Measurements from ENCODE around the gene MIGA1. TPM values are rescaled to one million over a fixed set of nuclear protein-coding genes. Genes with fewer than 3 reads are reported as not detected.
"Not testable (repeated sequence)": the region's sequence is repeated elsewhere in the genome, so short reads cannot be mapped to it uniquely, and the experiment has no call there.

MIGA1 gene
- total RNA-seq, 1 donor from 2014 or later = 9.7 TPM

GRCh38 chr1:77817368-77818209 lies 38.1 kb downstream of the MIGA1 start:
- H3K4me3 ChIP-seq (ENCODE audit: low read depth, low read length) = no peak overlapping the region
- no peak for FAIRE-seq
- no peaks in the 10 kb centered on the region for H3K36me3 ChIP-seq (ENCODE audit: control insufficient read depth, insufficient read depth, low read length)
- H3K27me3 ChIP-seq (ENCODE audit: control insufficient read depth, insufficient read depth, low read length) = no peaks in the 10 kb centered on the region
- DNase-seq (ENCODE audit: low read depth) = no peak
- TF ChIP-seq CTCF (IDR thresholded peaks at IDR 0.05; ENCODE audit: insufficient read depth, low read length, severe bottlenecking) = no peak

- no peak overlapping the region for H3K4me3 ChIP-seq (ENCODE audit: low read depth, low read length)
- no peak for FAIRE-seq
- no peaks in the 10 kb centered on the region for H3K27me3 ChIP-seq (ENCODE audit: control insufficient read depth, insufficient read depth, low read length)
- TF ChIP-seq CTCF (IDR thresholded peaks at IDR 0.05; ENCODE audit: insufficient read depth, low read length, severe bottlenecking) = no peak
- no peak for DNase-seq (ENCODE audit: low read depth)
- no peaks in the 10 kb centered on the region for H3K36me3 ChIP-seq (ENCODE audit: control insufficient read depth, insufficient read depth, low read length)
Measured at GRCh38 chr1:77820121-77820520, 40.7 kb downstream of the MIGA1 start.

- FAIRE-seq (no peak), DNase-seq (ENCODE audit: low read depth) (peak; percentile 44)
- H3K36me3 ChIP-seq (ENCODE audit: control insufficient read depth, insufficient read depth, low read length) = no peaks in the 10 kb centered on the region
- no peak for TF ChIP-seq CTCF (IDR thresholded peaks at IDR 0.05; ENCODE audit: insufficient read depth, low read length, severe bottlenecking)
- H3K4me3 ChIP-seq (ENCODE audit: low read depth, low read length) = no peak overlapping the region
- no peaks in the 10 kb centered on the region for H3K27me3 ChIP-seq (ENCODE audit: control insufficient read depth, insufficient read depth, low read length)
Measured at GRCh38 chr1:77824079-77824478, 44.6 kb downstream of the MIGA1 start.

- no peak for TF ChIP-seq CTCF (IDR thresholded peaks at IDR 0.05; ENCODE audit: insufficient read depth, low read length, severe bottlenecking)
- no peaks in the 10 kb centered on the region for H3K27me3 ChIP-seq (ENCODE audit: control insufficient read depth, insufficient read depth, low read length)
- no peaks in the 10 kb centered on the region for H3K36me3 ChIP-seq (ENCODE audit: control insufficient read depth, insufficient read depth, low read length)
- peak; percentile 35 for DNase-seq (ENCODE audit: low read depth)
- FAIRE-seq = no peak
- H3K4me3 ChIP-seq (ENCODE audit: low read depth, low read length) = no peak overlapping the region
Measured at GRCh38 chr1:77824694-77825093, 45.2 kb downstream of the MIGA1 start.

- H3K36me3 ChIP-seq (ENCODE audit: control insufficient read depth, insufficient read depth, low read length) = no peaks in the 10 kb centered on the region
- H3K4me3 ChIP-seq (ENCODE audit: low read depth, low read length) = no peak overlapping the region
- no peak for FAIRE-seq
- DNase-seq (ENCODE audit: low read depth) = peak; percentile 98
- TF ChIP-seq CTCF (IDR thresholded peaks at IDR 0.05; ENCODE audit: insufficient read depth, low read length, severe bottlenecking) = peak; percentile 25
- H3K27me3 ChIP-seq (ENCODE audit: control insufficient read depth, insufficient read depth, low read length) = no peaks in the 10 kb centered on the region
Measured at GRCh38 chr1:77825131-77825709, 45.8 kb downstream of the MIGA1 start.

GRCh38 chr1:77826851-77827250 lies 47.4 kb downstream of the MIGA1 start:
- not testable (repeated sequence) for H3K4me3 ChIP-seq (ENCODE audit: low read depth, low read length); DNase-seq (ENCODE audit: low read depth); H3K27me3 ChIP-seq (ENCODE audit: control insufficient read depth, insufficient read depth, low read length); FAIRE-seq; H3K36me3 ChIP-seq (ENCODE audit: control insufficient read depth, insufficient read depth, low read length)
